Endothelial cell of umbilical vein (primary cell): ENCODE results near the gene SMAD5. TPM values are rescaled to one million over a fixed set of nuclear protein-coding genes. Genes with fewer than 3 reads are reported as not detected.

Experiments
- BruUV-seq: library from RNA; stranded (reverse); fragments of 400-500 nt; replicated peaks from 2 replicates; lab custom pipeline; 2021; lab: Mats Ljungman, UMichigan
- CTCF ChIA-PET: fragments of 300-600, 350-600 bp; sonication (Branson Sonifier 250); formaldehyde crosslinking; loops from one replicate; lab custom pipeline; 2021; ENCODE audit warnings: antibody characterized with exemption, inconsistent platforms; lab: Charles Lee
- POLR2A ChIA-PET: fragments of 300-600, 350-600 bp; sonication (Branson Sonifier 250); formaldehyde crosslinking; loops from one replicate; lab custom pipeline; 2021; ENCODE audit warnings: antibody characterized with exemption, inconsistent platforms; lab: Charles Lee
- DNase-seq: peaks from one replicate; pipeline ENCODE4 v3.0.0-alpha.2; 2011; ENCODE audit warnings: low read depth, low spot score
- FAIRE-seq: peaks from 2 replicates; lab custom pipeline; 2011; peaks lifted over from hg19 to GRCh38; lab: Jason Lieb, UNC
- H2AFZ ChIP-seq: 2 replicates; pipeline ENCODE4 v1.6.0; 2012; ENCODE audit warnings: low read depth, low read length, control low read depth, inconsistent platforms
- H3K27ac ChIP-seq: 2 replicates; pipeline ENCODE4 v1.5.1; 2011; ENCODE audit warnings: low read depth, mild to moderate bottlenecking, control low read depth, low read length, moderate library complexity; ENCODE audit not compliant: insufficient read depth
- H3K27me3 ChIP-seq, 2 experiments: 2 replicates each; pipeline versions ENCODE4 v1.6.0 to v1.6.1; 2011; ENCODE audit warnings: low read length in 2 of 2, mixed read lengths in 1 of 2; ENCODE audit not compliant: control insufficient read depth in 2 of 2, insufficient read depth in 2 of 2
- H3K36me3 ChIP-seq, 2 experiments: 2 replicates in 1 of 2; 3 replicates in 1 of 2; pipeline ENCODE4 v1.5.1; 2011; ENCODE audit warnings: low read length in 2 of 2, mild to moderate bottlenecking in 1 of 2, moderate library complexity in 1 of 2; ENCODE audit not compliant: control insufficient read depth in 2 of 2, insufficient read depth in 2 of 2; ENCODE audit errors: extremely low read depth in 1 of 2
- H3K4me1 ChIP-seq: 3 replicates; pipeline ENCODE4 v1.5.1; 2011; ENCODE audit warnings: mild to moderate bottlenecking, low read length; ENCODE audit not compliant: control insufficient read depth, insufficient read depth; ENCODE audit errors: extremely low read depth
- H3K4me2 ChIP-seq: 2 replicates; pipeline ENCODE4 v1.6.1; 2011; ENCODE audit warnings: low read length, control low read depth, mixed read lengths; ENCODE audit not compliant: insufficient read depth
- H3K4me3 ChIP-seq, 3 experiments: fragments of 200-600 bp in 1 of 3; sonication (generic), shearing (Covaris generic) in 1 of 3; replicated peaks in 1 of 3; 2 replicates each; pipeline ENCODE4 v1.5.1; 2011 to 2016; ENCODE audit warnings: control low read depth in 3 of 3, low read length in 3 of 3, mild to moderate bottlenecking in 2 of 3, inconsistent platforms in 1 of 3, low read depth in 1 of 3, moderate library complexity in 1 of 3; ENCODE audit not compliant: insufficient read depth in 1 of 3
- H3K79me2 ChIP-seq: 2 replicates; pipeline ENCODE4 v1.6.0; 2012; ENCODE audit warnings: low read length, inconsistent platforms; ENCODE audit not compliant: control insufficient read depth, insufficient read depth
- H3K9ac ChIP-seq: replicated peaks from 2 replicates; pipeline ENCODE3; 2011; ENCODE audit warnings: low read length, control low read depth; ENCODE audit not compliant: insufficient read depth; ENCODE audit errors: extremely low read depth
- H3K9me1 ChIP-seq: replicated peaks from 3 replicates; pipeline ENCODE4 v1.6.0; 2011; ENCODE audit warnings: mild to moderate bottlenecking, low read length; ENCODE audit not compliant: control insufficient read depth, insufficient read depth; ENCODE audit errors: extremely low read depth
- H3K9me3 ChIP-seq: replicated peaks from 2 replicates; pipeline ENCODE4 v1.5.1; 2012; ENCODE audit warnings: low read length, inconsistent platforms; ENCODE audit not compliant: control insufficient read depth, insufficient read depth
- H4K20me1 ChIP-seq: replicated peaks from 2 replicates; pipeline ENCODE3; 2011; ENCODE audit warnings: mild to moderate bottlenecking, low read length; ENCODE audit not compliant: control insufficient read depth, insufficient read depth; ENCODE audit errors: extremely low read depth
- CTCF ChIP-seq, 2 donors: IDR thresholded peaks; 1 replicate in 1 of 2; 2 replicates in 1 of 2; pipeline ENCODE4 v1.5.1; 2011; ENCODE audit warnings: low read length in 2 of 2, mild to moderate bottlenecking in 2 of 2, moderate library complexity in 2 of 2, control low read depth in 1 of 2, inconsistent platforms in 1 of 2, low read depth in 1 of 2; ENCODE audit not compliant: insufficient read depth in 1 of 2; ENCODE audit errors: extremely low read depth in 1 of 2
- EZH2 ChIP-seq: IDR thresholded peaks from 2 replicates; pipeline ENCODE4 v1.6.1; 2012; ENCODE audit warnings: borderline replicate concordance, low read depth, mild to moderate bottlenecking, moderate library complexity, low read length, inconsistent platforms; ENCODE audit not compliant: severe bottlenecking
- FOS ChIP-seq: IDR thresholded peaks from 2 replicates; pipeline ENCODE4 v1.6.1; 2011; ENCODE audit warnings: mild to moderate bottlenecking, low read length, moderate library complexity, borderline replicate concordance; ENCODE audit not compliant: insufficient read depth
- GATA2 ChIP-seq: IDR thresholded peaks from 2 replicates; pipeline ENCODE4 v1.7.0; 2011; ENCODE audit warnings: low read depth, mild to moderate bottlenecking, moderate library complexity, mixed read lengths, low read length; ENCODE audit not compliant: insufficient read length, insufficient read depth
- JUN ChIP-seq: IDR thresholded peaks from 2 replicates; pipeline ENCODE4 v1.6.1; 2011; ENCODE audit warnings: borderline replicate concordance, low read depth; ENCODE audit not compliant: insufficient read length, insufficient read depth
- MAX ChIP-seq: IDR thresholded peaks from 2 replicates; pipeline ENCODE4 v1.6.1; 2011; ENCODE audit not compliant: insufficient read depth, insufficient read length
- MYC ChIP-seq: IDR thresholded peaks from one replicate; pipeline ENCODE4 v1.6.1; 2011; ENCODE audit warnings: mild to moderate bottlenecking, low read depth, low read length
- POLR2A ChIP-seq: IDR thresholded peaks from 2 replicates; pipeline ENCODE4 v1.6.1; 2012; ENCODE audit warnings: low read depth, mild to moderate bottlenecking, control low read depth, low read length
- POLR2AphosphoS5 ChIP-seq: IDR thresholded peaks from 2 replicates; pipeline ENCODE4 v1.6.1; 2012; ENCODE audit warnings: low read depth, mild to moderate bottlenecking, control low read depth, low read length, moderate library complexity; ENCODE audit not compliant: insufficient read depth
- dilution Hi-C: fragments of 300-500 bp; cut with MboI; formaldehyde crosslinking; loops from one replicate; pipeline ENCODE4 v1.15.0; 2019; ENCODE audit warnings: low sequenced_read_pairs; ENCODE audit not compliant: extremely low pct_ligation_motif_present
- intact Hi-C: fragments of 100-400 bp; cut with micrococcal nuclease; formaldehyde crosslinking; loops from one replicate; pipeline ENCODE4 v1.10.0; 2022
- polyA plus RNA-seq, 4 experiments: library from polyadenylated mRNA; depleted of rRNA in 3 of 4; stranded (reverse) in 3 of 4; unstranded in 1 of 4; fragments of >200 nt; gene quantifications; 2 replicates each; pipeline versions ENCODE4 v1.2.1 to v1.2.3, GENCODE V29; 2011 to 2012; ENCODE audit warnings: missing spikeins in 1 of 4
- total RNA-seq: library from RNA; stranded (reverse); gene quantifications from 2 replicates; pipeline ENCODE4 v1.2.3, GENCODE V29; 2021

Gene SMAD5
- total and polyA plus RNA-seq, 2 donors (not counting 3 experiments of a cell fraction or from before 2014, with no cell fraction given): 26.0 to 66.0 TPM

- Histone ChIP-seq H3K27ac (no peak overlapping the region), H3K36me3 (no peaks in the 10 kb centered on the region), H3K9me1 (no peaks in the 10 kb centered on the region), H3K4me3 (no peak overlapping the region), H3K79me2 (no peaks in the 10 kb centered on the region), H3K9ac (no peak overlapping the region), H3K4me2 (no peak overlapping the region), H3K4me1 (no peaks in the 10 kb centered on the region), H2AFZ (no peak overlapping the region), H3K27me3 (peaks cover 2 to 3% of the 10 kb centered on the region in 2 experiments), H3K9me3 (no peaks in the 10 kb centered on the region), H4K20me1 (no peaks in the 10 kb centered on the region)
- BruUV-seq: no TSS peak
- ChIA-PET CTCF (no interaction called here), POLR2A (no interaction called here)
- intact Hi-C loops (no loop called here), dilution Hi-C loops (no loop called here)
- TF ChIP-seq GATA2 (no peak), JUN (no peak), MYC (no peak), MAX (no peak), POLR2A (no peak), EZH2 (no peak), CTCF (IDR thresholded peaks at IDR 0.05; ENCODE audit: extremely low read depth in 1 of 2, insufficient read depth in 1 of 2, low read depth in 1 of 2, low read length in 2 of 2) (no peak), FOS (no peak), POLR2AphosphoS5 (no peak)
- DNase-seq (no peak), FAIRE-seq (no peak)
Observed at GRCh38 chr5:136215812-136216211, 83.2 kb downstream of the SMAD5 start.
